Measurements from ENCODE around the gene CALML5. TPM values are rescaled to one million over a fixed set of nuclear protein-coding genes. Genes with fewer than 3 reads are reported as not detected.

Gene CALML5
- total RNA-seq, 1 donor from 2014 or later, result not detected

DNA sequence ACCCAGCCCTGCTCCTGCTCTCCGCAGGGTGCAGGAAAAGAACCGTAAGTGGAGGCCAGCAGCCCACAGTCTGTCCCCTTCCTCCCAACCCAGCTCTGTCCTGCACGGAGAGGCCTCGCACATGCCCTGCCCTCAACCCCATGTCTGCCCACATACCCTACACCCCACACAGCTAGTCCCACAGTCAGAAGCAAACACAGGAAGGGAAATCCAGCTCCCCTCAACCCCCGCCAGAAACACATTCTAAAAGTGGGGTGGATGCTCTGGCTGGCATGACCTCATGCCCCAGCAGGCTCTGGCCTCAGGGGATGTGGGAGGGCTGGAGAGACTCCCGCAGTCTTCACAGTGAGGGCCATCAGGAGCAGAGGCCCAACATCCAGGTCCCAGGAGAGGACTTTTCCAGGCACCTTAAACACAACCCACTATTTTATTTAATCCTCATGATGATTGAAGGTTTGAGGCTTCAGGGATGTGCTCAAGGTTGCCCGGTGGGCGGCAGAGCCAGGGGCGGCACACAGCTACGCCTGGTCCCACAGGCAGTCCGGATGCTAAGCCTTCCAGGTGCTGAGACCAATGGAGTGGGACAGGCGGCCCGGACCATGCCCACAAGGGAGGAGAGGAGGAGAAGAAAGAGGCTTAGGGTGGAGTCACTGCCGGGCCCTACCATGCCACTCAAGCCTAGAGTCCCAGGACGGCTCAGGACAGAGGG, 29.9 kb downstream of the CALML5 start:
- no peak overlapping the region for H3K27ac Mint-ChIP-seq
- intact Hi-C loops (cut with micrococcal nuclease), result no loop called here

DNA sequence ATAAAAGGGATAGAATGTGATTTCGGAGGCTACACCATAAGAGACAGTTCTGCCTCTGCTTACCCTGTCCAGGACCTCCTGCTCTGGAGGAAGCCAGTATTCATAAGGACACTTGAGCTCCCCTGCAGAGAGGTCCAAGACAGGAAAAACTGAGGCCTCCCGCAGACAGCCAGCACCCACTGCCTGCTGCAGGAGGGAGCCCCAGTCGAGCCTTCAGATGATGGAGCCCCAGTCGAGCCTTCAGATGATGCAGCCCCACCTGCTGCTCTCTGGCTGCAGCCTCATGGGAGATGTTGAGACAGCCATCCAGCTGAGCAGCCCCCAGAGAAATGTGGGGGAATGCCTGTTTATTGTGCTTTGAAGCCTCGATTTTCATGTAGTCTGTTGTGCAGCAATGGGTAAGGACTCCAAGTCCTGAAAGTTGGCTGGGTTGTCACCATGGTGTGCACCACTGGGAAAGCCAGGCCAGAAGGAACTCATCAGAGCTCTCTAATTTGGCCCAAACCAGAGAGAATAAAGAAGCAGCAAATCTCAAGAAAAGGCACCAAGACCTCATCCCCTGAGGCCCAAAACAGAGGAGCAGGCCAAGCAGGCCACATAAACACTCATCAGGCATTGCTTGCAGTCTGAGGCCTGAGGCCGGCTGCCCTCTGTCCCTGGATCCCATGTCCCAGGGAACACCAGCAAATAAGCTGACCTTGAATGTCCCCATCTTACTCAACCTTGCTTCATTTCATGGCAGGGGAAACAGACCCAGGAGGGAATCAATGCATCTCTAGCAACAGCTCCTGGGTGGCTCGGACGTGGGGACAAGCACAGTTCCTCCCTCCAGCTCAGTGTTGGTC, 30.9 kb downstream of the CALML5 start:
- Mint-ChIP-seq H3K27me3 (no peaks in the 10 kb centered on the region), H3K4me1 (no peaks in the 10 kb centered on the region), H3K9me3 (no peaks in the 10 kb centered on the region), H3K27ac (no peak overlapping the region), H3K4me3 (no peak overlapping the region), H3K36me3 (ENCODE audit: low read depth) (no peaks in the 10 kb centered on the region)
- intact Hi-C loops (cut with micrococcal nuclease), result no loop called here
- DNase-seq, result no peak

More for the DNA sequence above, 29.9 kb downstream of the CALML5 start:
- no peak overlapping the region for H3K4me3 Mint-ChIP-seq
- no peak for DNase-seq
- H3K4me1 Mint-ChIP-seq, result no peaks in the 10 kb centered on the region
- H3K9me3 Mint-ChIP-seq, result no peaks in the 10 kb centered on the region
- H3K27me3 Mint-ChIP-seq, result no peaks in the 10 kb centered on the region
- H3K36me3 Mint-ChIP-seq (ENCODE audit: low read depth), result no peaks in the 10 kb centered on the region

DNA sequence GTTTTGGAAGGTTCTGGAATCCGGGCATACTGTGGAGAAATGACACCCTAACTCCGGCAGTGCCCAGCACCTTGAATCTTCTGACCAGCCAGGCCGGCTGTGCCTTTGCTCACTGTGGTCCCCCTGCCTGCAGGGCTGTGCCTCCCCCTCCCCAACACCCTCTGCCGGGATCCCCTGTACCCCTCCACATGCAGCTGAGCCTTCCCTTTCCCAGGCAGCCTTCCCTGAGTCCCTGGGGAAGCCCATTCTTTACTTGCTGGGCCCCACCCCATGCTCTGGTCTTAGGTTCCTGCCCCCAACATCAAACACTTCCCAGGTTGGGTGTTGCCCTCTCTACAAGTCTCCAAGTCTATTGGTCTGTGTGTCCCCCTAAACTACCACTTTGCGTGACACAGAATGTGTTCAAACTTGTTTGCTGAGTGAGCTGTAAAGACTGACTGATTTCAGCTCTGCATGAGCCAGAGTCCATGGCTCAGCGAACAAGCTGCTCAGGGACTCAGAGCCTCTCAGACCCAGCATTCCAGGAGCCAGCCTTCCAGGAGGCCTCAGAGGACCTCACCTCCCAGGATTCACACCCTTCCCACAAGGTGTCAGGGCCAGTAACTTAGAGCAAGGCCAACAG, 31.6 kb downstream of the CALML5 start:
- Mint-ChIP-seq H3K36me3 (ENCODE audit: low read depth) (no peaks in the 10 kb centered on the region), H3K27me3 (no peaks in the 10 kb centered on the region), H3K9me3 (no peaks in the 10 kb centered on the region), H3K27ac (no peak overlapping the region), H3K4me1 (no peaks in the 10 kb centered on the region), H3K4me3 (no peak overlapping the region)
- DNase-seq, result no peak
- intact Hi-C loops (cut with micrococcal nuclease), result no loop called here

DNA sequence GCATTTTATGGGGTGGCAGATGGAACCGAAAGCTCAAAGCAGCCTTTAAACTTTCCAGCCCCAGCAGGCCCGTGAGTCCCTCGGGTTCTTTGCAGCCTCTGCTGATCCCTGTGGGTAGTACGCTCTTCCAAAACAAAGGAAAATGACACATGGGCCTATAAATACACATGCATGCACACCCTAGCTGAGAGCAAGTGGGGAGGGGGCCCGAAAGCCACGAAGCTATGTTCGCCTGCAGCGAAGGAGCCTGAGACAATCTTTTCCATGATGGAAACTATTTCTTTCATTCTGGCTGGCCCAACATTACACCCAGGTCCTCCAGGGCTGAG, 32.2 kb downstream of the CALML5 start:
- DNase-seq, result no peak
- Mint-ChIP-seq H3K4me1 (no peaks in the 10 kb centered on the region), H3K9me3 (no peaks in the 10 kb centered on the region), H3K27ac (no peak overlapping the region), H3K4me3 (no peak overlapping the region), H3K36me3 (ENCODE audit: low read depth) (peaks cover under 1% of the 10 kb centered on the region), H3K27me3 (no peaks in the 10 kb centered on the region)
- intact Hi-C loops (cut with micrococcal nuclease), result no loop called here

DNA sequence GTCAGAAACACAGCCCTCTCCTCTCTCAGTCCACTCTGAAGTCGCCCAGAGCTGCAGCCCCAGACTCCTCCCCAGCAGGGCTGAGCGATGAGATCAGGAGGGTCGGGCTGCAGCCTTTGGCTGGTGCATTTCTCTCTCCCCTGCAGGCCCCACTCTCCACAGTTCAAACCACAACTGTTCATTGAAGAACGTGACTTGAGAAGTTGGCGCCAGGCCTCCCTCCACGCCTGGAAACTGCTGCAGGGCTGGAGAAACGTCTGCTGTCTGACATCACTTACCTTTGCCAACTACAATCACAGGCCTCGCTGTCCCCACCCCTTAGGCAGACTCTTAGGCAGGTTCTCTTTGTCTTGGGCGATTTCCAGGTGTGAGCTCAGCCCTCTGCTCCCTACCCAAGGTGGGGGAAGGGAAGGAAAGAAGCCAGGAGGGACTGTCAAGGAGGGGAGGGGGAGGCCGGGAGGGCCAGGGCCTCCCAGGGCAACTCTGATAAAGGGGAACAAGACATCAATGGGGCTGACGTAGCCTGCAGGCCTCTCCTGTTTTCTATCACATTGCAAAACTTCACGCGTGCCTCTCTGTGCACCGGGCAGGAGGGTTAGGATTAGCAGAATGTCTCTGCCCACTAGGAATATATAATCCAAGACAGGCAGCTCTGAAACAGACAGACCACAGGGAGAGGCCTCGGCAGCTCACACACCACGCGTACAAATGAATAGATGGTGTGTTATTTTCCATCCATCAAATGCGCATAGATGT, 32.7 kb downstream of the CALML5 start:
- no peaks in the 10 kb centered on the region for H3K9me3 Mint-ChIP-seq
- H3K4me3 Mint-ChIP-seq, result no peak overlapping the region
- H3K4me1 Mint-ChIP-seq, result no peaks in the 10 kb centered on the region
- DNase-seq, result no peak
- H3K27me3 Mint-ChIP-seq, result no peaks in the 10 kb centered on the region
- H3K27ac Mint-ChIP-seq, result no peak overlapping the region
- intact Hi-C loops (cut with micrococcal nuclease), result no loop called here
- H3K36me3 Mint-ChIP-seq (ENCODE audit: low read depth), result peaks cover 3% of the 10 kb centered on the region

DNA sequence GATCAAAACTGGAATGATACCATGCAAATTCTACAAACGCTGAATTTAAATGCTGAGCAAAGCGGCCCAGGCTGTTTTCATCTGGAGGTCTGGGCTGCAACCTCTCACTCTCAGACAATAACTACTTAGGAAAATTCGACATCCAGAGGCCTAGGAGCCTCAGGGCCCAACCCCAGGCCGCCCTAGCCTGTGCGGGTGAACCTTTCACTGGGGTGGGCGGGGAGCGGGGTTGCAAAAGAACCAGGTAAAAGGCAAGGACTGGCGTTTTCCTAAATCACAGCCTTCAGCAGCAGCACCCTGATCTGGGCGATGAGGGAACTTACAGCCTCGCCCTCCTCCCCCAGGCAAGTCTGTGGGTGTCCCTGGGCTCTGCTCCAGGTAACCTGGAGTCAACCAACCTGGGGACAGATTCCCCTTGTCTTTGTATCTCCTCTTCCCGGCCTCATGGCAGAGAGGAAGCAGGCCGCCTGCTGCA, 33.4 kb downstream of the CALML5 start:
- Mint-ChIP-seq H3K4me1 (no peaks in the 10 kb centered on the region), H3K4me3 (no peak overlapping the region), H3K9me3 (no peaks in the 10 kb centered on the region), H3K27me3 (no peaks in the 10 kb centered on the region), H3K27ac (no peak overlapping the region), H3K36me3 (ENCODE audit: low read depth) (peaks cover 5% of the 10 kb centered on the region)
- intact Hi-C loops (cut with micrococcal nuclease), result no loop called here
- DNase-seq, result no peak

DNA sequence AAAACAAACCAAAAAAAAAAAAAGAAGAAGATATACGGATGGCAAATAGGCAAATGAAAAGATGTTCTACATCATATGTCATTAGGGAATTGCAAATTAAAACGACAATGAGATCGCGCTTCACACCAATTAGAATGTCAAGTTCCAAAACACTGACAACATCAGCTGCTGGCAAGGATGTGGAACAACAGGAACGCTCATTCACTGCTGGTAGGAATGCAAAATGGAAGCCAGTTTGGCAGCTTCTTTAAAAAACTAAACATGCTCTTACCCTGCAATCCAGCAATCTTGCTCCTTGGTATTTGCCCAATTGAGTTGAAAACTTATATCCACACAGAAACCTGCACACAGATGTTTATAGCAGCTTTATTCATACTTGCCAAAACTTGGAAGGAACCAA, 34.8 kb downstream of the CALML5 start:
- DNase-seq, result no peak
- no peaks in the 10 kb centered on the region for H3K27me3 Mint-ChIP-seq
- no peak overlapping the region for H3K4me3 Mint-ChIP-seq
- no peaks in the 10 kb centered on the region for H3K9me3 Mint-ChIP-seq
- H3K4me1 Mint-ChIP-seq, result no peaks in the 10 kb centered on the region
- peaks cover 11% of the 10 kb centered on the region for H3K36me3 Mint-ChIP-seq (ENCODE audit: low read depth)
- H3K27ac Mint-ChIP-seq, result no peak overlapping the region
- intact Hi-C loops (cut with micrococcal nuclease), result no loop called here

DNA sequence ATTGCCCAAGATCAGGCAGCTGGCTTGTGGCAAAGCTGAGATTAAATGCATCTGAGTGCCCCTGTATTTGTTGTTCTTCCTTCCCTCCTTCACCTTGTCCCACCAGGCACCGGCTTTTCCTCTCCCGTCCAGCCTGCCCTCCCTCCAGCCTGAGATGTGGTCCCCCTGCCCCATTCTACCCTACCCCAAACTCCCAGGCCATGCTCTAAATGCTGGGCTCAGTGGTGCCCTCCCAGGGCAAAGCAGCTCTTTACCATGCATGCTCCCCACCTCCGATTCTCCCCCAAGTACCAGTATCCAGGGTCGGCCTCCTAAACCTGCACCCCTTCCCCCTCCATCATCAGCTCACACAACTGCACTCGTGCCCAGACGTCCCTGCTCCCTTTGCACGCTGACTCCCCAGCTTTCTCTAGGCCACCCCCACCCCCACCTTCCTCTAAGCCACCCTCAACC, 36.5 kb downstream of the CALML5 start:
- no peak overlapping the region for H3K27ac Mint-ChIP-seq
- no peaks in the 10 kb centered on the region for H3K27me3 Mint-ChIP-seq
- no peak overlapping the region for H3K4me3 Mint-ChIP-seq
- DNase-seq, result no peak
- H3K36me3 Mint-ChIP-seq (ENCODE audit: low read depth), result peaks cover 22% of the 10 kb centered on the region
- no peaks in the 10 kb centered on the region for H3K9me3 Mint-ChIP-seq
- intact Hi-C loops (cut with micrococcal nuclease), result no loop called here
- peaks cover 6% of the 10 kb centered on the region for H3K4me1 Mint-ChIP-seq

DNA sequence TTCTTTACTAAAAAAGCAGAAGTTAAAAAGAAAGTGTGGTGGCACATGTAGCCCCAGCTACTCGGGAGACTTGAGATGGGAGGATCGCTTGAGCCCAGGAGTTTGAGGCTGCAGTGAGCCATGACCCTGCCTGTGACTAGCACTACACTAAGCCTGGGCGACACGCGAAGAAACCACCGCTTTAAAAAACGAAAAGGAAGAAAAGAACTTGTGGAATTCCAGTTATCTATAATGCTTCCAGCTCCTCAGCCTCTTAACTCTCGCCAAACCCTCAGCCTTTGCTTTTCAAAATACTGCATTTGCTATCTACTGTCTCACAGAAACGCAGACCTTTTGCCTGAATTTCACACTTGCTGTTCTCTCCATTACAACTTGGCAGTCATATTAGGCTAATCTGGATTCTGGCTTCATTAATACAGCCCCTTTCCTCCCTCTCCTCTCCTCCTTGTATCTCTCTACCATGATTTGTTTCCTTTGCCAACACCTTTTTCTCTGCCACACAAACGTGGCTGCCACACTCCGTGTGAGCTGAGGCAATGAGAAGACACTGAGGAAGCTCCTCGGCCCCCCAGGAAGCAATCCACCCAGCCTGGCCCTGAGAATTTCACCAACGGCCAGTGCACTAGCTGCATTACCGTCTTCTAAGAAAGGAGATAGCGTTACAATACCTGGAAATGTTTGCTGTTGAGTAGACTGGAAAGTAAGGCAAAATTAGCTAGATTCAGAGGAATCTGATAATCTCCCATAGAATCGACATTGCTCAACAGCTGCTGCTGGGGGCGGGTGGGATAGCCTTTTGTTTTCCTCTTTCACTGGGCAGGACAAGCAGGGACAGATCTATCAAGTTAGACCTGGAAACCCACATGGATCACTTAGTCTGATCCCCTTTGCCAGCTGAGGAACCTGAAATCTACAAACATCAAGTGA, 37.2 kb downstream of the CALML5 start:
- H3K27ac Mint-ChIP-seq, result no peak overlapping the region
- H3K36me3 Mint-ChIP-seq (ENCODE audit: low read depth), result peaks cover 24% of the 10 kb centered on the region
- DNase-seq, result no peak
- no peak overlapping the region for H3K4me3 Mint-ChIP-seq
- H3K4me1 Mint-ChIP-seq, result peaks cover 8% of the 10 kb centered on the region
- intact Hi-C loops (cut with micrococcal nuclease), result no loop called here
- H3K27me3 Mint-ChIP-seq, result no peaks in the 10 kb centered on the region
- H3K9me3 Mint-ChIP-seq, result no peaks in the 10 kb centered on the region

DNA sequence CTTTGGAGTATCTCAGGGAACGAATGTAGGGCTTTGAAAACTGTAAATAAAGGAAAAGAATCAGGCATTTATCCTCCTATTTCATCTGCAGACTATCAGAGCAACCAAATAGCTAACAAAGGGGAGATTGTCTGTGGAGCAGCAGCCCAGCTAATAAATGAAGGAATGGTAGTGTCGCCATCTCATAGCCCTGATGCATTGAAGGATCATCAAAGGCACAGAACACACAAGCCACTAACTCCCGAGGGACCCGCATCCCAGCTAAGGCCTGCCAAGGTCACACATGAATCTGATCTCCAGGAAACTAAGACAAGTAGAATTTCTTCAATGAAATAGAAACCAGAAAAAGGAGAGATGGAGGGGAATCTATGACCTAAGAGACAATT, 38.2 kb downstream of the CALML5 start:
- peaks cover 31% of the 10 kb centered on the region for H3K36me3 Mint-ChIP-seq (ENCODE audit: low read depth)
- H3K4me1 Mint-ChIP-seq, result peaks cover 8% of the 10 kb centered on the region
- H3K4me3 Mint-ChIP-seq, result no peak overlapping the region
- no peak overlapping the region for H3K27ac Mint-ChIP-seq
- no peak for DNase-seq
- no peaks in the 10 kb centered on the region for H3K9me3 Mint-ChIP-seq
- intact Hi-C loops (cut with micrococcal nuclease), result no loop called here
- no peaks in the 10 kb centered on the region for H3K27me3 Mint-ChIP-seq

DNA sequence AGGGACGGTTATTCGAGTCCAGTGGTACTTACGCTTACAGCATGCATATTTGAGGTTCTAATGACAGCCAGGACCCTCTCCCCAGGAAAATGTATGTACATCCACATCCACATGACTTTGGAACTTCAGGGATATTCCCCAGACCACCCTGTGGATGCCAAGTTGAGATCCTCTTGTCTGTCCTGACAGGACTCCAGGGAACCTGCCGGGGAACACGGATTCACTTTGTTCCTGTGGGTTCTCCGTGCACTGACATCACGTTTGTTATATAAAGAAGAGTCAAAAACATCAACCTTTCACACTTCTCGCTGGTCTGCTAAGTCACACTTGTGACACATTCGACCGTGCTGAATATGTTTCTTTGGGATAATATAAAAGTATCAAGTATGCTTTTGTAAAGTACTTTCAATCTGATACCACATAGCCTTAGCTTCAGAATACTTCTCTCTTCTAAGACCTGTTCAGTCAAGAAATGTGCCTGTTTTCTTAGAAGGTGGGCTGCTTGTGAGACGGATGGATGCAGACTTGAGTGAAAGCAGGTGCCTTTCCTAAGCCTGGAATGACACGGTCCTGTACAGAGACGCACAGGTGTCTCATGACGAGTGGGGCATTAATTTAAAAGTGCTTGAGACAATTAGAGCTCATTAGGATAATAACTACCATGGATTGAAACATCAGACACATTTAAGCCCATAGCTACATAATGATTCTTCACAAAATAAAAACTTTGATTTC, 38.7 kb downstream of the CALML5 start:
- peaks cover 8% of the 10 kb centered on the region for H3K4me1 Mint-ChIP-seq
- intact Hi-C loops (cut with micrococcal nuclease), result no loop called here
- H3K27me3 Mint-ChIP-seq, result no peaks in the 10 kb centered on the region
- peaks cover 37% of the 10 kb centered on the region for H3K36me3 Mint-ChIP-seq (ENCODE audit: low read depth)
- H3K27ac Mint-ChIP-seq, result no peak overlapping the region
- DNase-seq, result no peak
- no peak overlapping the region for H3K4me3 Mint-ChIP-seq
- no peaks in the 10 kb centered on the region for H3K9me3 Mint-ChIP-seq

DNA sequence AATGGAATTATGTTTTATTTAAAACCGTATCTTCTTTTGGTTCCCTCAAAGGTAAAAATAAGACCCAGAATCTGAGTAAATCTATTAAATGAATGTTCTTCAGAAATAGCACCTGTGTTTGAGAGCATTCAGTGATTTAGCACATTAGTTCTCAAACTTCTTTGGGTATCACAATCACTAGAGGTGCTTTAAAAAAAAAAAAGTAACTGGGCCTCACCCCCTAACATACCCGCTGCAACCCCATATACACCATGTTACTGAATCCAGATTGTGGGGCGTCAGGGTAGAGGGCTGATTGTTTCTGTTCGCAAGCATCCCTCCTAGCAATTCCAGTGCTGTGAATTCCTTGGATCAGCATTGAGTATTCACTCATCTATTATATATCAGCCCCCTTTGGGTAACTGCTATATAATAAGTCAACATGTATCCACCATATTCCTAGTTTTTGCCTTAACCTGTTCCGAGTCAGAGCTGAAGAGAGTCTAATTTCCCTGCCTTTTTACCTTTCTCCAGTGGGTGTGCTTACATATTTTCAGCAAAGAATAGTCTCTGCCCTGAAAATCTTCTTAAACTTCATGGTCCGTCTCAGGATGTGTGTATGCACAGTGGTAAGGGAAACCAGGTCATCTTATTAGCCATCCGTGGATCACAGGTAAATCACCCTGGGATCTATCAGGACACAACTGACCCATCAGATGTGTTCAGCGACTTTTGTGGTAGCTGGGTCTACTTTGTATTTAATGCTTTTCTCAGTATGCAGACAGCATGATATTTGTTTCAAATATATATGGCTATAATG, 40.2 kb downstream of the CALML5 start:
- no peak overlapping the region for H3K4me3 Mint-ChIP-seq
- no peaks in the 10 kb centered on the region for H3K27me3 Mint-ChIP-seq
- H3K27ac Mint-ChIP-seq, result no peak overlapping the region
- H3K9me3 Mint-ChIP-seq, result no peaks in the 10 kb centered on the region
- H3K4me1 Mint-ChIP-seq, result peaks cover 8% of the 10 kb centered on the region
- intact Hi-C loops (cut with micrococcal nuclease), result no loop called here
- DNase-seq, result no peak
- H3K36me3 Mint-ChIP-seq (ENCODE audit: low read depth), result peaks cover 46% of the 10 kb centered on the region
